Activated T-cell treated with anti-CD3 and anti-CD28 coated beads, Interleukin-2, amount 50 U/mL, for 4 hours (primary cell): ENCODE data around the gene MRPL19. TPM values are rescaled to one million over a fixed set of nuclear protein-coding genes. Genes with fewer than 3 reads are reported as not detected.
"Not testable (repeated sequence)": the region's sequence is repeated elsewhere in the genome, so short reads cannot be mapped to it uniquely, and the experiment has no call there.

ENCODE experiments used
- ATAC-seq, 2 donors: fragments of 200-7000 bp; cut with Tn5 transposase; one replicate each; pipeline ENCODE4 v1.10.0; 2021
- DNase-seq: peaks from one replicate; pipeline ENCODE4 v3.0.0-alpha.2; 2020
- H3K27me3 Mint-ChIP-seq: one replicate; pipeline ENCODE4 v1.8.0; 2021; ENCODE audit warnings: low read depth, mixed read lengths
- H3K36me3 Mint-ChIP-seq: one replicate; pipeline ENCODE4 v1.8.0; 2022; ENCODE audit warnings: mixed read lengths; ENCODE audit not compliant: insufficient read depth
- H3K4me1 Mint-ChIP-seq: one replicate; pipeline ENCODE4 v1.8.0; 2021; ENCODE audit warnings: low read depth, mixed read lengths
- H3K4me3 Mint-ChIP-seq: one replicate; pipeline ENCODE4 v1.8.0; 2021; ENCODE audit warnings: mild to moderate bottlenecking, moderate library complexity, mixed read lengths
- H3K9me3 Mint-ChIP-seq: one replicate; pipeline ENCODE4 v1.8.0; 2021; ENCODE audit warnings: mixed read lengths
- total RNA-seq, 3 donors: library from RNA; stranded (reverse); gene quantifications; one replicate each; pipeline ENCODE4 v1.2.1, GENCODE V29; 2021

The MRPL19 gene
- total RNA-seq, 3 donors from 2014 or later, result 78.3 to 85.2 (median 78.8) TPM

DNA sequence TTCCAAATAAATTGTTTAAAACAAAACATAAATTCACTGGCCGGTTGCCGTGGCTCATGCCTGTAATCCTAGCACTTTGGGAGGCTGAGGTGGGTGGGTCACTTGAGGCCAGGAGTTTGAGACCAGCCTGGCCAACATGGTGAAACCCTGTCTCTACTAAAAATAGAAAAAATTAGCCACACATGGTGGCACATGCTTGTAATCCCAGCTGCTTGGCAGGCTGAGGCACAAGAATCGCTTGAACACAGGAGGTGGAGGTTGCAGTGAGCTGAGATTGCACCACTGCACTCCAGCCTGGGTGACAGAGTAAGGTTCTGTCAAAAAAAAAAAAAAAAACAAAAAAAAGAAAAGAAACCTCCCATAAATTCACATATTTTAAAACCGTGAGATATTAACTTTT lies 28.8 kb downstream of the MRPL19 start:
- H3K4me3 Mint-ChIP-seq, ATAC-seq, DNase-seq, H3K9me3 Mint-ChIP-seq, H3K27me3 Mint-ChIP-seq, H3K4me1 Mint-ChIP-seq: not testable (repeated sequence)
- H3K36me3 Mint-ChIP-seq, result peaks cover 26% of the 10 kb centered on the region

DNA sequence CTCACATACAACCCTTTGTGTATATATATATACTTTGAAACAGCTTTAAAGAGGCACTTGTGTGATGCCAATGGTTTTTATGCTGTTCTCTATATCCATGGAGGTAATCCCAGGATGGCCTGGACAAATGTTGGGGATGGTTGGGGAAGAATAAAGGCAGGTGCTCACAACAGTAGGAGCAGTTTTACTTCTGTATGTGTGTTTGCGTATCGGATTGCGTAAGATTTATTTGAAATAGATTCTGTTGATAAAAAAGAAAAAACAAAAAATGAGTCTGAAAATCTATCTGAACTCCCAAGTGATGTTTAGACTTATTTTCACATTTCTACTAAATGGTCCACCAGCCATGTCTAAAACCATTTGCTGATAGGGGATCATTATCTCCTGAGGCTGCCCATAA lies 29.3 kb downstream of the MRPL19 start:
- DNase-seq (no peak), ATAC-seq (no peak)
- Mint-ChIP-seq H3K4me1 (peaks cover 8% of the 10 kb centered on the region), H3K36me3 (peaks cover 27% of the 10 kb centered on the region), H3K4me3 (no peak overlapping the region), H3K9me3 (no peaks in the 10 kb centered on the region), H3K27me3 (no peaks in the 10 kb centered on the region)

DNA sequence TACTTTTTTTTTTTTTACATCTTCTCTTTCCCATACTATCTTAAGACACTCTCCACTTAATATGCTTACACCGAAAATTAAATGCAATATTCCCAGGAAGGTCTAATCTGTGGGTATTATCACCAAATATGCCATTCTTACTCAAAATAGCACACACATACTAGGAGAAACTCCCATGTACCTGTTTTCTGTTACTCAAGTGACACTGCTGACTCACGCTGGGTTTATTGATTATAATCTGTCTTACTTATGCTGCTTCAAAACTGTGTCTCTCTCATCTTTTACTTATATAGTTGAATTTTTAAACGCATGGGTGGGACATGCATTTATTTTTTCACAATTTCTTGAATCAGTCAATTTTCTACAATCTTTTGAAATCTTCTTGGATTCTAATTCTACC lies 29.9 kb downstream of the MRPL19 start:
- Mint-ChIP-seq H3K4me3 (no peak overlapping the region), H3K4me1 (peaks cover 8% of the 10 kb centered on the region), H3K27me3 (no peaks in the 10 kb centered on the region), H3K36me3 (peaks cover 21% of the 10 kb centered on the region), H3K9me3 (no peaks in the 10 kb centered on the region)
- DNase-seq, result no peak
- ATAC-seq, result no peak

DNA sequence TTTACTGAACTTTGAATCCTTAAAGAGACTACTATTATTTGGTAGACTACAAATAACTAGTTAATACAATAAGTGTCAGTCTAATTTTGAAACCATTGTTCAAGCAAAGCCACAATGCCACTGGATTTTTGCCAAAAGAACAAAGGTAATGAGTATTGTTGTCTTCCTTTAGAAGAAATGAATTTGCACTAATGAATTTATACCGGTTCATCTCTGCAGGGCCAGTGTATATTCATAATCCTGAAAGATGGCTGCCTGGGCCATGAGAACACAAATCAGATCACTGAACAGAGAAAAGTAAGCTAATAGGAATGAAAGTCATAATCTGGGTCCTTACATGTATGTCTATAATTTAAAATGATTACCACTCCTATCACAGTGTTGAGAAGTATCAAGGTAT lies 33.0 kb downstream of the MRPL19 start:
- H3K4me1 Mint-ChIP-seq, result peaks cover 10% of the 10 kb centered on the region

DNA sequence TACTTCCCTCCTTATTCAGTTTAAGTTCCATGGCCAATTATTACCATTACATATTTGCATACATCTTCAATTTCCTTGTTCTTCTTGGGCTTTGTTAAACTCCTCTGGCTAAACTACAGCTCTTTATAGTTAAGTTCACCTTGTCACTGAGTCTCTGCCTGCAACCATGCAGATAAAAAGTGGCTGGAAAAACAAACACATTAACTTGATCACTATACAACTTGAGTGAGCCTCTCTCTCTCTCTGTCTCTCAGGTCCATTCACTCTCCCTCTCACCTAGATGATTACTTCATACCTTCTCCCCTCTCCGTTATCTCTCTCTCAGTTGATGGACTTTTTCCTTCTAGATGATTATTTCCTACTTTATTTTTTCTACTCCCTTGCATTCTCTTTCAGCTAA lies 33.8 kb downstream of the MRPL19 start:
- ATAC-seq, result no peak

More for the DNA sequence above, 33.0 kb downstream of the MRPL19 start:
- no peak for ATAC-seq
- peaks cover 30% of the 10 kb centered on the region for H3K36me3 Mint-ChIP-seq
- no peaks in the 10 kb centered on the region for H3K27me3 Mint-ChIP-seq
- DNase-seq, result no peak
- no peaks in the 10 kb centered on the region for H3K9me3 Mint-ChIP-seq
- no peak overlapping the region for H3K4me3 Mint-ChIP-seq

DNA sequence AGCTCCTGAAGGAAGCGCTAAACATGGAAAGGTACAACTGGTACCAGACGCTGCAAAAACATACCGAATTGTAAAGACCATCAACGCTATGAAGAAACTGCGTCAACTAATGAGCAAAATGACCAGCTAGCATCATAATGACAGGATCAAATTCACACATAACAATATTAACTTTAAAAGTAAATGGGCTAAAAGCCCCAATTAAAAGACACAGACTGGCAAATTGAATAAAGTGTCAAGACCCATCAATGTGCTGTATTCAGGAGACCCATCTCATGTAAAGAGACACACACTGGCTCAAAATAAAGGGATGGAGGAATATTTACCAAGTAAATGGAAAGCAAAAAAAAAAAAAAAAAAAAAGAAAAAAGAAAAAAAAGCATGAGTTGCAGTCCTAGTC lies 36.8 kb downstream of the MRPL19 start:
- H3K9me3 Mint-ChIP-seq, ATAC-seq, H3K4me1 Mint-ChIP-seq, H3K4me3 Mint-ChIP-seq, DNase-seq, H3K27me3 Mint-ChIP-seq: not testable (repeated sequence)
- peaks cover 47% of the 10 kb centered on the region for H3K36me3 Mint-ChIP-seq

More for the DNA sequence above, 33.8 kb downstream of the MRPL19 start:
- no peak for DNase-seq
- peaks cover 37% of the 10 kb centered on the region for H3K36me3 Mint-ChIP-seq
- H3K4me3 Mint-ChIP-seq, result no peak overlapping the region
- peaks cover 12% of the 10 kb centered on the region for H3K4me1 Mint-ChIP-seq
- no peaks in the 10 kb centered on the region for H3K9me3 Mint-ChIP-seq
- no peaks in the 10 kb centered on the region for H3K27me3 Mint-ChIP-seq

DNA sequence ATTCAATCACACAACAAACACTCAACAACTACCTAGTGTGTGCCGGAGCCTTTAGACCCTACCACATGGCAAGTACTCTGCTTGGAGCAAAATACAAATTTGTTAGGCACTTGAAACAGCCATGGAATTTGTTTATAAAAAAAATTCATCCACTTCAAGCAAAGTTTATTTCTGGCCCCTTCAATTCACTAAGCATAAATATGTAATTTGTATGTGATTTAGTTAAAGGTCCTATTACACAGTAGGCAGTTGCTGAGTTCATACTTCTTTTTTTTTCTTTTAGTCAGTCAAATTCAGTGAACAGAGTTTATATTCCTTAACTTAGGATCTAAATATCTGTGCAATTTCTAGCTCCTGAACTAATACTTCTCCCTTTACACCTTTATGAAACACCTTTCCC lies 41.6 kb downstream of the MRPL19 start:
- DNase-seq (no peak), ATAC-seq (no peak)
- Mint-ChIP-seq H3K9me3 (no peaks in the 10 kb centered on the region), H3K36me3 (peaks cover 46% of the 10 kb centered on the region), H3K27me3 (no peaks in the 10 kb centered on the region), H3K4me3 (no peak overlapping the region), H3K4me1 (peaks cover 5% of the 10 kb centered on the region)

DNA sequence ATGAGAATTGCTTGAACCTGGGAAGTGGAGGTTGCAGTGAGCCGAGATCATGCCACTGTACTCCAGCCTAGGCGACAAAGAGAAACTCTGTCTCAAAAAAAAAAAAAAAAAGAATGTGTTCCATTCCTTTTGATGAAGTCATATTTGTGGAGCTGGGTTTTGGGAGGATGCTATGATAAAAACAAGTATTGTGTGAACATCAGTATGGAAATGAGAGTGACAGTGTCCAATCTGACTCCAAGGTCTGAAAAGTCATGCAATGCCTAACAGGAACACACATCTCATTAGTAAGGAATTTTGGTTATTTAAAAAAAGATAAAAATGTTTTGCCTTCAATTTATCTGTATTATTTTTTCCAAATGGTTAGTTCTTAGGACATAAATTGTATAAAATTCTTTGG lies 52.3 kb downstream of the MRPL19 start:
- ATAC-seq (no peak), DNase-seq (no peak)
- no peaks in the 10 kb centered on the region for H3K9me3 Mint-ChIP-seq
- H3K36me3 Mint-ChIP-seq, result peaks cover 46% of the 10 kb centered on the region
- H3K4me1 Mint-ChIP-seq, result no peaks in the 10 kb centered on the region
- H3K27me3 Mint-ChIP-seq, result no peaks in the 10 kb centered on the region
- H3K4me3 Mint-ChIP-seq, result no peak overlapping the region

DNA sequence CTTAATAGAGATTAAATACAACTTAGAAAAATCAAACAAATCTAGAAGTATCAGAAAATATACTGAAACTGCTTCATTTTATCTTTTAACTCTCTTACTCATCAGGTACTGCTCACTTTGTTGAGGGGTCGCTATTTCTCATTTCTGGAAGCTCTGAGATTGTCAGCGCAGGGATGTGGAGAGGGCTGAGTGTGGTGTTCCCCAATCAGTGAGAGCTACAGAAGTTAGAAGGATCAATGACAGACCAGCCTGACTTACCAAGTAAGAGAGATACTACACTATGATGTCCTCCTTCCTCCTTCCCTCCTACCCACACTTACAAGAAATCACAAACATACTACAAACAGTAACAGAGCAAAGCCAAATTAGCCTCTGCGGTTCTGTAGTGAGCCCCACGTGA lies 56.0 kb downstream of the MRPL19 start:
- ATAC-seq, result no peak
- peaks cover 55% of the 10 kb centered on the region for H3K36me3 Mint-ChIP-seq

DNA sequence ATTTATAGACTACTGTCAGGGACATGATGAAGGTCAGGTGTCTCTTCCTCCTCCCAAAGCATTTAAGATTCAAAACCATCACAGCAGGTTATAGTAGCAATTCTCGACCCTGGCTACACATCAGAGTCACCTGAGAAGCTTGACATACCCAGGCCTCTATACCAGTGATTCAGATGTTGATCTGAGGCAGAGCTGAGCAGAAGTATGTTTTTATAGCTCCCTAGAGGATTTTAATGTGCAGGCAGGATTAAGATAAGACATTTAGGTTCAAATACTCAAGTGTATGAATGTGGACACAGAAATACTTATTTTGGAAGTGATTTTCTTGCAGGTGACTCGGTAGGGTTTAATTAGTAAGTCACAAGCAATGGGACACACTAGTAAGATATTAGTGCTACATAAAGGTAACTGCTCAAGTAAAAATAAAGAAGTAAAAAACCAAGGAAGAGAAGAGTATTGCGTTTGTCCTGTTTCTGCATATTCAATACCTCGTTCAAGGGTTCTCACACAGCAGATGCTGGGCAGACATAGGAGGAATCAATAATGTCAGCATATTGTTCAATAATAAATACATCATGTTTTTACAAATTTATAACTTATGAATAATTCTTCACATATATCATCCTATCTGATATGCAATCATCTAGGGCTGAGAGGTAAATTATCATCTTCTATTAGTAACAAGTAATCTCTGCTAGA lies 57.2 kb downstream of the MRPL19 start:
- Mint-ChIP-seq H3K9me3 (no peaks in the 10 kb centered on the region), H3K4me3 (no peak overlapping the region)

More for the DNA sequence above, 56.0 kb downstream of the MRPL19 start:
- Mint-ChIP-seq H3K27me3 (no peaks in the 10 kb centered on the region), H3K9me3 (no peaks in the 10 kb centered on the region), H3K4me1 (no peaks in the 10 kb centered on the region), H3K4me3 (no peak overlapping the region)
- no peak for DNase-seq

DNA sequence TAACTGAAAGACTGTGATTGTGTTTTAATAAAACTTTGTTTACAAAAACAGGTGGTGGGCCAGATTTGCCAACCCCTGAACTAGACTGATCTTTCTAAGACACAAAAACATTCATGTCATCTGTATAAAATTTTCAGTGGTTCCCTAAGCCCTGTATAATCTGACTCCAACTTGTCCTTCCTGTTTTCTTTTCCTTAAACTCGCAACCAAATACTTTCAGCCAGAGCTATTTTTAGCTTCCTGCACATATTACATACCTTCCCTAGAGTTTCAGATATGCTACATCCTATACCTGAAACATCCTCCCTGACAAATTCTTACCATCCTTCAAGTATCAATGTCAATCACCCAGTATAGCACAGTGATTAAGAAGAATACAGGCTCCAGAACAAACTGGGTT lies 59.3 kb downstream of the MRPL19 start:
- H3K9me3 Mint-ChIP-seq, result no peaks in the 10 kb centered on the region
- H3K27me3 Mint-ChIP-seq, result no peaks in the 10 kb centered on the region
- H3K36me3 Mint-ChIP-seq, result peaks cover 39% of the 10 kb centered on the region
- no peak overlapping the region for H3K4me3 Mint-ChIP-seq
- peaks cover 15% of the 10 kb centered on the region for H3K4me1 Mint-ChIP-seq
- DNase-seq (no peak), ATAC-seq (no peak)

More for the DNA sequence above, 57.2 kb downstream of the MRPL19 start:
- ATAC-seq, result no peak
- no peak for DNase-seq
- Mint-ChIP-seq H3K36me3 (peaks cover 47% of the 10 kb centered on the region), H3K27me3 (no peaks in the 10 kb centered on the region), H3K4me1 (peaks cover 7% of the 10 kb centered on the region)

DNA sequence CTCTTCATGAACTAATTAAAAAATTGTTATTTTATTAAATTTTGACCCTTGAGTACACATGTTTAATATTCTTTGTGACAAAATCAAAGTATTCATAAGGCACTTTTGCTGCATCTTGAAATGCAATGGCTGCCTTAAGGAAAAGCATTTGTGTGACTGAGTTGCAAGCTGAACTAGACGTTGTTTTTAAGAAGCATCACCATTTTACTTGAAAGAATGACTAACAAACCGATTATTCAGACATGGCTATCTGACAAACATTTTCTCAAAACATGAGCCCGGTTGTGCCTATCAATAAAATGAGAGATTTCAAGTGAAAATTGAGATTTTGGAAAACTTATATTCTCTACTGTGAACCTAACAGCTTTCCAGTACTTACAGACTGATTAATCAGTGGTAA lies 61.3 kb downstream of the MRPL19 start:
- H3K36me3 Mint-ChIP-seq, result peaks cover 22% of the 10 kb centered on the region
- H3K4me3 Mint-ChIP-seq, result peak overlapping the region; percentile 53
- H3K27me3 Mint-ChIP-seq, result no peaks in the 10 kb centered on the region
- ATAC-seq, result no peak
- no peak for DNase-seq
- H3K4me1 Mint-ChIP-seq, result peaks cover 19% of the 10 kb centered on the region
- no peaks in the 10 kb centered on the region for H3K9me3 Mint-ChIP-seq

DNA sequence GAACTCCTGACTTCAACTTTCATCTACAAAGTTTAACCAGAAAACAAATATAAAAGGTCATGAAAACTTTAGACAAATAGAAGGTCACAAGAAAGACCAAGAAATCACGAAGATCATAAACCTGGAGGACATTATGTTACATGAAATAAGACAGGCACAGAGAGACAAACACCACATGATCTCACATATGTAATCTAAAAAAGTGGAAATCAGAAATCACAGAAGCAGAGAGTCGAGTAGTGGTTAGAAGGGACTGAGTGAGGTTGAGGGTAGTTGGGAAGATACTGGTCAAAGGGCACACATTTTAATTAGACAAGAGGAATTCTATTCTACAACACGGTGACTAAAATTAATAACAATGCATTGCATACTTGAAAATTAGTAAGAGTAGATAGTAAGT lies 62.7 kb downstream of the MRPL19 start:
- Mint-ChIP-seq H3K4me3 (peak overlapping the region; percentile 69), H3K27me3 (no peaks in the 10 kb centered on the region), H3K36me3 (peaks cover 13% of the 10 kb centered on the region), H3K4me1 (peaks cover 19% of the 10 kb centered on the region), H3K9me3 (no peaks in the 10 kb centered on the region)
- ATAC-seq, result no peak
- no peak for DNase-seq

DNA sequence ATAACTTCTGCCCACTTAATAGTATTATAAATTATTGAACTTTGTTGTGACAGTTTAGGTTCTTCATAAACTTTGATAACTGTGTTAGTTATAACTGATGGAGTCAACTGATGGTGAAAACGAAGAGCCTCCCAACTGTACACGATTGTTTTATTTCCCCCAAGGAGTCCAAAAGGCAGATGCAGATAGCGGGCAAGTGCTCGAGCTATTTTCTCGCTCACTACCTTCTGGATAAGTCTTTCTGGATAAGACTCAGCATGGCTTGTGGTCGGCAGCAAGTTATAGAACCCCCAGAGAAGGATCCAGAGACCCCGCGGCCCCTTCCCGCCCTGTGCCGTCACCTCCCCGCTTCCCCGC lies 63.6 kb downstream of the MRPL19 start:
- H3K4me1 Mint-ChIP-seq, result peaks cover 19% of the 10 kb centered on the region
- peak in 1 of 2 donors; percentile 47 for ATAC-seq
- no peaks in the 10 kb centered on the region for H3K9me3 Mint-ChIP-seq
- no peaks in the 10 kb centered on the region for H3K27me3 Mint-ChIP-seq
- H3K36me3 Mint-ChIP-seq, result peaks cover 7% of the 10 kb centered on the region
- no peak for DNase-seq
- peak overlapping the region; percentile 88 for H3K4me3 Mint-ChIP-seq

DNA sequence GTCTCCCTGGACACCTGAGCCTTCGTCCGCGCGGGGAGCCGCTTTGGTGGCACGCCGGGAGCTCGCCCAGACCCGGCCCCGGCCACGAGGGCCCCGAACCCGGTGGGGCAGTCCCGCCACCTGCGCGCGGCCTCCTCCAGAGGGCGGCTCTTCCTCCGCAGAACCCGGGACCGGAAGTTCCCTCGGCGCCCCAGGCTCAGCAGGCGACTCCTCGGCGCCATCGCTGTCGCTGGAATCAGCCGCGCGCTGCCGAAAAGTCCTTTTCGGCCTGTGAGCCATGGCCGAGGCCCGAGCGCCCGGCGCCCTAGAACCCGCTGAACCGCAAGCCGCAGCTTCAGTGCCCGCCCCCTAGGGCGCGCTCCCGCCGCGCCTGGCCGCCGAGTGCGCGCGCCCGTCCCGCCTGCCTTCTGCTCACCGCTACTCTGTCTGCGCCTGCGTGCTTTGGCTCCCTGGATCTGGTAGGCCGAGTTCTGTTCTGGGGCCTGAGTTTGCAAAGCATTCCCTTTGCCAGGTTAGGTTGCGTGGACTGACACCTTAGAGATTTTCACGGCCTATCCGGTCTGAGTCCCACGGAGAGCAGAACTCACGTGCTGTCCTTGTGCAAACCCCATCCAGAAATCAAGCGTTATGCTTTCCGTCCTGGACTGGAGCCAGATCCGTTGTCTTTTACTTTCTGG lies 64.1 kb downstream of the MRPL19 start, which contains the start of gene GCFC2:
Gene GCFC2, minus strand, starts transcription at position 339 of the 677 bp plus-strand sequence. Its CDS starts 60 bp downstream, at position 279.
- peak; percentile 93 to 96 for ATAC-seq
- Mint-ChIP-seq H3K4me1 (peaks cover 19% of the 10 kb centered on the region), H3K4me3 (peak within 1 kb of the TSS; percentile 88), H3K9me3 (no peaks in the 10 kb centered on the region), H3K36me3 (peaks cover 5% of the 10 kb centered on the region), H3K27me3 (no peaks in the 10 kb centered on the region)
- peak; percentile 79 for DNase-seq
